Kidney capillary endothelial cell (primary cell): ENCODE data around the gene OTOP1.
"Not testable (repeated sequence)": the region's sequence is repeated elsewhere in the genome, so short reads cannot be mapped to it uniquely, and the experiment has no call there.

Experiments used
- DNase-seq: peaks from one replicate; pipeline ENCODE4 v3.0.0-alpha.2; 2018; ENCODE audit warnings: low spot score

Gene OTOP1, protein sequence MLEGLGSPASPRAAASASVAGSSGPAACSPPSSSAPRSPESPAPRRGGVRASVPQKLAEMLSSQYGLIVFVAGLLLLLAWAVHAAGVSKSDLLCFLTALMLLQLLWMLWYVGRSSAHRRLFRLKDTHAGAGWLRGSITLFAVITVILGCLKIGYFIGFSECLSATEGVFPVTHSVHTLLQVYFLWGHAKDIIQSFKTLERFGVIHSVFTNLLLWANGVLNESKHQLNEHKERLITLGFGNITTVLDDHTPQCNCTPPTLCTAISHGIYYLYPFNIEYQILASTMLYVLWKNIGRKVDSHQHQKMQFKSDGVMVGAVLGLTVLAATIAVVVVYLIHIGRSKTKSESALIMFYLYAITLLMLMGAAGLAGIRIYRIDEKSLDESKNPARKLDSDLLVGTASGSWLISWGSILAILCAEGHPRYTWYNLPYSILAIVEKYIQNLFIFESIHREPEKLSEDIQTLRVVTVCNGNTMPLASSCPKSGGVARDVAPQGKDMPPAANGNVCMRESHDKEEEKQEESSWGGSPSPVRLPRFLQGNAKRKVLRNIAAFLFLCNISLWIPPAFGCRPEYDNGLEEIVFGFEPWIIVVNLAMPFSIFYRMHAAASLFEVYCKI

DNA sequence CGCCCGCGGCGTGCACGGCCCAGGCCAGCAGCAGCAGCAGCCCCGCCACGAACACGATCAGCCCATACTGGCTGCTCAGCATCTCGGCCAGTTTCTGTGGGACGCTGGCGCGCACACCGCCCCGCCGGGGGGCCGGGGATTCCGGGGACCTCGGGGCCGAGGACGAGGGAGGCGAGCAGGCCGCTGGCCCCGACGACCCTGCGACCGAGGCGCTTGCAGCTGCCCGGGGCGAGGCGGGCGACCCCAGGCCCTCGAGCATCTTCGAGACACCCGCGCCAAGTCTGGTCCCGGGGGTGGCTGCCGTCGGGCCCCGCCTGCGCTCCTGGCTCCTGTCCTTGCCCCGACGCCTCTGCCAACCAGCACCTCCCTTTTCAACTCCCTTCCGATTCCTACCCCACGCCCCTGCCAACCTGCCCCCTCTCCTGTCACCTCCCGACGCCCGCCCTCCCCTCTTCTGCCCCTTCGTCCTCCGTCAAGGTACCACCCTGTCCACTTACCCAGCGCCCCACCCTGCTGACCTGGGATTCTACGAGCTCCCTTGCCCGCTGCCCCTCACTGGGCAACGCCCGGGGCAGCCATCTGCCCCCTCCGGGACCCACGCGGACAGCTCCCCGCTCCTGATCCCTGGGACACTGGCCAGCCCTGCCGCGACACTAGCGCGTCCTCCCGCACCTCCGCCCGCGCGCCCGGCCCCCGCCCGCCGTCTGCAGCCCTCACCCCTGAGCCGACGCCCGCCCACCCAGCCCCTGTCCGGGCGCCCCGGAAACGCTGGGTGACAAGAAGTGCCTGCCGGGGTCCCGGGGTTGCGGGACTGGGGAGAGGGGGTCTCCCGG lies at the start of gene OTOP1:
Gene OTOP1, minus strand, starts transcription at position 324 of the 833 bp plus-strand sequence. Its CDS starts 65 bp downstream, at position 259.
- no peak for DNase-seq

DNA sequence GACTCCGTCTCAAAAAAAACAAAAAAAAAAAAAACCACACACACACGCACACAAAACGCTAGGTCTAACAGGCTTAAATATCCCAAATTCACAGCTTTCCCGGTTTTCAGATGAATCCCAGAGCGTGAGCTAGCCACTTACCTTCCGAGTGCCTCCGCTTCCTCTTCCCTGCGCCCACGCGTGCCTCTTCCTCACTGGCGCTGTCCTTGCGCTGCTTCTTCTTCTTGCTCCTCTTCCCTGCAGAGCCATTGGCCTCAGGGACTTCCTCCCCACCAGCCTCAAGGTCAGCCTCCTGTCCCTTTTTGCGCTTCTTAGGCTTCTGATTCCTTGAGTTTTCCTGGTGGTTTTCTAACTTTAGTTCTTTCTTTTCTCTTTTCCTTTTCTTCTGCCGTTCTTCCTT lies 47.5 kb upstream of the OTOP1 start:
- DNase-seq, result no peak

DNA sequence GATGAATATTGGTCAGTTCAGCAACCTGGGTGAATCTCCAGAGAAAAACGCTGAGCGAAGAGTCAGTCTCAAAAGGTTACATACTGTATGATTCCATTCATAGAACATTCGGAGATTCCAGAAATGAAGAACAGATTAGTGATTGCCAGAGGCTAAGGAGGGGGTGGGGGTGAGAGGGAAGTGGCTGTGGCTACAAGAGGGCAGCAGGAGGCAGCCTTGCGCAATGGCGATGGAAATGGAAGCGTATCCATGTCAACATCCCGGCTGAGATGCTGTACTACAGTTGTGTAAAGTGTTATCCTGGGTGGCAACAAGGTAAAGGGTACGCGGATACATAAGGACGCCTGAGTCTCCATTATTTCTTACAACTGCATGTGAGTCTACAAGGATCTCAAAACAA lies 45.2 kb upstream of the OTOP1 start:
- DNase-seq, result no peak

DNA sequence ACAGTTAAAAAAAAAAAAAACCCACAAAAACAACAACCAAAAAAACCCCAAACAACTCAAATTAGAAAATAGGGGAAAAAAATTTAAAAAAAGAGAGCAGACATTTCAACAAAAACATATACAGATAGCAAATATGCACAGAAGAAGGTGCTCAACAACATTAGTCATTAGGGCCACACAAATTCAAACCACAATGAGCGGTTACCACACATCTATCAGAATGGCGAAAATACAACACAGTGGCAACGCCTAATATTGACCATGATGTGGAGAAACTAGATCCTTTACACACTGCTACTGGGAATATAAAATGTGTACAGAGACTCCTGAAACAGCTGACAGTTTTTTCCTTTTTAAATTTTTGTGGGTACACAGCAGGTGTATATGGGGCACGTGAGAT lies 43.8 kb upstream of the OTOP1 start:
- no peak for DNase-seq

DNA sequence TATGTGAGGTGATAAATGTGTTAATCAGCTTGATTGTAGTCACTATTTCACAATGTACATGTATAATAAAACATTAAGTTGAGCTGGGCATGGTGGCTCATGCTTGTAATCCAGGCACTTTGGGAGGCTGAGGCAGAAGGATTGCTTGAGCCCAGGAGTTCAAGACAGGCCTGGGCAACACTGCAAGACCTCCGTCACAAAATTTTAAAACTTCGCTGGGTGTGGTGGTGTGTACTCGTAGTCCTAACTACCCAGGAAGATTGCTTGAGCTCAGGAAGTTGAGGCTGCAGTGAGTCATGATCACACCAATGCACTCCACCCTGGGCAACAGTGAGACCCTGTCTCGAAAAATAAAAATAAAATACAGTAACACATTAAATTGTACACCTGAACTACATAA lies 43.1 kb upstream of the OTOP1 start:
- peak; percentile 59 for DNase-seq

DNA sequence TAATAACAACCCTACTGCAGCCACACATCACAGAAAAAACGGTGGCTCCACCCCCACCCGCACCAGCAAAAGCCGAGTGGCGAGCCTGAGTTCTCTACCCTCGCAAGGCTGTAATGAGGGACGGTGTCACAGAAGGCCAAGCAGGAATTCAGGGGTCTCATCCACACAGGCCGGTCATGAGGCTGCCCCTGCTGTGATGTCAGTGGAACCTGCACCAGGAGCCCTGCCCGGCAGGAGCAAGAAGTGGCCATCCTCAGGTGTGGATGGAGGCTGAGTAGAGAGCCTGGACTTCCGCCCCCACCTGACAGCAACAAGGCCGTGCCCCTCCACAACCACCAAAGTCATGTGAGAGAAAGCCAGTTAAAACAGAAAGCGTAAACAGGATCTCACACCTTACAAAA lies 42.6 kb upstream of the OTOP1 start:
- no peak for DNase-seq

DNA sequence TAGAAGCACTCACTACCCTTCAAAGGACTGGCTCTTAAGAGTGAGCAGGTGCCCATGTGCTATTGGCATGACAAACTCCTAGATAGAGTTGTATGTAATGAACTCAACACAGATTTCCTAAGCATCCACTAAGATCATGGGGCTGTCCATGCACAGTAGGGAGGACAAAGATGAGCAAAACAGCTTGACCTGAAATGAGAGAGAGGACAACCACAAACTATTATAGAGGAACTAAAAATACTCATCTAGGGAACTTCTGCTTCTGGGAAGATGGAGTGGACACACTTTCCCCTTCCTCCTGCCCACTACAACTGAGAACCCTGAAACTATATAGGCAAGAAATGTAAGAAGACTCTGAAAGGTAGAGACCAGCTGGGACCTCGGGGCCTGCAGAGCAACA lies 42.0 kb upstream of the OTOP1 start:
- DNase-seq, result no peak

DNA sequence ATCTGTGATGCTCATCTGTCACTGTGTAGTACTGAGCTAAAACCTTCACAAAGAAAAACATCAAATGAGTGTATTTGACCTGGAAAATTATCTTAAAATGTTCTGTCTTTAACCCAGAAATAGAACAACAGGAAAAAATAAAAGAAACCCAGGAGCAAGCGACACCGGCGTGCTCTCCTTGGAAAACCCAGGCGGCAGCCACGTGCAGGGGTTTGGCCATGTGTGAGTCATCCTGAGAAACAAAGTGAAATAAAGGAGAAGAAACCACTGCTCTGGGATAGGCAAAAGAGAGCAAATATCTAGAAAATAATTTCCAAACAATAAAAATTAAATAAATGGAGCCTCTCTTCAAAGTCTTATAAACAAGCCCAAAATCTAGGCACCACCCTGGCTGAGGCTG lies 41.3 kb upstream of the OTOP1 start:
- DNase-seq, result no peak

DNA sequence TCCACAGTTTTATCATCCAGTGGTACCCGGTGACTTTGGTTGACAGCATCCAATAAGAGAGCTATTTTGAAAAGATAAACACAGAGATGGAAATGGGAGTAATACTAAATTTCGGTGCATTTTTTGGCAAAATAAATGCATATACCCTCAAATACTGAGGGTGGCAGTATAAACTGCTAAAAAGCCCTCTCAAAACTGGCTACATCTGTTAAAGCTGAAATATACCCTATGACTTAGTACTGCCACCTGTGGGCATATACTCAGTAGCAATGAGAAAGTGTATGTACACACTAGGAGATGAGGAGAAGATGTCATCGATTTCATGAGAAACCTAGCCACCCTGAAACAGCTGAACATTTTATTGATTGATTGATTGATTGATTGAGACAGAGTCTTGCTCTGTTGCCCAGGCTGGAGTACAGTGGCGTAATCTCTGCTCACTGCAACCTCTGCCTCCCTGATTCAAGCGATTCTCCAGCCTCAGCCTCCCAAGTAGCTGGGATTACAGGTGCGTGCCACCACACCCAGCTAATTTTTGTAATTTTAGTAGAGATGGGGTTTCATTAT lies 33.5 kb upstream of the OTOP1 start:
- DNase-seq, result peak; percentile 37

DNA sequence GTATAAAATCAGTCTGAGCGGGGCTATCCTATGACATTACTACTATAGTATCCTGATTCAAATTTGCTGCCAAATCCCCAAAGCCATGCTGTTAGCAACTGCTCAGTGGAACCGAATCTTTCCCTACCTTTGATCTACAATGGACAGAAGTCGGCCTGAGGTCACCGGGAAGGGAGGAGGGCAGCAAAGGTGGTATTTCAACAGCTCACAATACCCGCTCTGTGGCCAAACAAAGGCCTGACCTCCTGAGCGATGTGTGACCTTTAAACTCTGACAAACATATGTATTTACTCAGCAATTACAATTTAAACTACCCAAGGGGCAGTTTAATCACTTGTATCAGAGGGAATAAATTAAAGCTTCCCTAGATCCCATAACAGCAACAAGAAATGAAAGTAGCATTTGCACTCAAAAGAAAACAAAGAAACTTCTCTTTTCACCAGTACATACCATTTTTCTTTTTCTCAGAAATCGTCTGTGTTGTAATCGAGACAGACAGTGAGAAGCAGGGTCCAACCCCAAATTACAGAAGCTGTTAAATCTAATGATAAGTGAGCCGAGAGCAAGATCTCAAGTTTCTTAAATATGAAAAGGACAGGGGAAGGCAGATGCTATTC lies 32.9 kb upstream of the OTOP1 start:
- no peak for DNase-seq

DNA sequence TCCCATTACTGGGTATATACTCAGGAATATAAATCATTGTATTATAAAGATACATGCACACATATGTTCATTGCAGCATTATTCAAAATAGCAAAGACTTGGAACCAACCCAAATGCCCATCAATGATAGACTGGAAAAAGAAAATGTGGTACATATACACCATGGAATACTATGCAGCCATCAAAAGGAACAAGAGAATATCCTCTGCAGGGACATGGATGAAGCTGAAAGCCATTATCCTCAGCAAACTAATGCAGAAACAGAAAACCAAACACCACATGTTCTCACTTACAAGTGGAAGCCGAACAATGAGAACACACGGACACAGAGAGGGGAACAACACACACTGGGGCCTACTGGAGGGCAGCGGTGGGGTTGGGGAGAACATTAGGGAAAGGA lies 31.0 kb upstream of the OTOP1 start:
- not testable (repeated sequence) for DNase-seq

DNA sequence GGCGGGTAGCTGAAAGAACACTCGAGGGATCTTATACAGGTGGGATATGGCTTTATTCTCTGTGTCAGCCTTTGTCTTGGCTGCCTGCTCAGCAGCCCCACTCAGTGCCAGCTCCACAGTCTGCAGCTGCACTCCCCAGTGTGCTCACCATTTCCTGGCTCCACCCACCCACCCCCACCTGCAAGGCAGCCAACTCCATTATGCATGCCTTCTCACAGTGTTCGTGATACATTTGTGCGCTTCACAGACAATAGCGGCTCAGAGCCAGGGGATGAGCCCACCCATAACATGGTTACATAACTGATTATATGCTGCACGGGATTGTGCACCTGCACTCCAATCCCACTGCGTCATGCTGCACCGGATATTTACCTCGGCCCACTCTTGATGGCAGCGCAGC lies 30.1 kb upstream of the OTOP1 start:
- DNase-seq, result no peak

DNA sequence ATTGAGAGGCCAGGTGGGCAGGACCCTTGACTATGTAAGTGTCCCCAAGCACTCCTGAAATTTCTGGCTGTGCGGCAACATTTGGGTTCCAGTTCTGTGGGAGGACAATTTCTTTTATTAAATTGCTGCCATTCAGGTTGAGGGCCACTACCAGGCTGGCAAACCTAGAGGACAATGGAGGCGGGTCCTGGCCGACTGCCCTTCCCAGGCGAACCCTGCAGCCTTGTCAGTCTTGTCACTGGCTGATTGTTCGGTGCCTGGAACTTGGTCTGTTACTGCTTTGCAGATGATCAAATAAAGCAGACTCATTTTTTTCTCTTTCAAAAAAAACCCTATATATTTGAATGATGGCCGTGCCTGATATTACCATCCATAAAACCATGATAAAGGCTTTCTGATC lies 27.9 kb upstream of the OTOP1 start:
- DNase-seq, result no peak

DNA sequence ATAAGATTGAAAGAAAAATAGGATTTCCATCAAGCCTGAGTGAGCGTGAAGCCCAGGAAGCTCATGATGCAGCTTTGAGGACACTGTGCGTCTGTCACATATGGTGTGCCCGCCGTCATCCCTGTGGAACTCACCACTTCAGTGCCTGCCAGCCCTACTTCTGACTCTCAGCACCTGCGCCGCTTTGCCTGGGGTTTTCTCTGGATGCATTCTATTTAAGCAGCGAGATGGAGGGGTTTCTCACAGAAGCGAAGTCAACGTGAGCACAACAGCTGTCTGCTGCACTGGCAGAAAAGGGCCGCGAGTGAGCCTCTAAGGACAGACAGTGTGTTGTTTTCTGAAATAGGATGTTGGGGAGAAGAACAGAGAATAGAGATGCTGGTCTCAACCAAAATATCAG lies 27.5 kb upstream of the OTOP1 start:
- no peak for DNase-seq

DNA sequence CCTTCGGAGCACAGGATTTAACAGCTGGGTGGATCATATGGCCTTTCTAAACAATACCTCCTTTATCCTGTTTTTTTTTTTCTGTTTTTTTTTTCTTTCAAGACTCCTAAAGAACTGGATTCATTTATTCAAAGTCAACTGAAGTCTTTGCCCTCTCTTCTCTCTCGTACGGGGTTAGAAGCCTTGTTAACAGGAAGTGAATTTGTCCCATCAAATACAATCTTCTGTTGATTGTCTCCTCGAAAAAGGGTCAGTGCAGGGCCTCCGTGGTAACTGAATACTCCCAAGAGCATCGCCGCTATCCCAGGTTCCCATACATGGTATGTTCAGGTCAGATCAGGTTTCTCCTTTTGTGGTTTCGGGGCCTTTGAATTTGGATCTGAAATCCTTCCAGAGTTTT lies 23.1 kb upstream of the OTOP1 start:
- no peak for DNase-seq

DNA sequence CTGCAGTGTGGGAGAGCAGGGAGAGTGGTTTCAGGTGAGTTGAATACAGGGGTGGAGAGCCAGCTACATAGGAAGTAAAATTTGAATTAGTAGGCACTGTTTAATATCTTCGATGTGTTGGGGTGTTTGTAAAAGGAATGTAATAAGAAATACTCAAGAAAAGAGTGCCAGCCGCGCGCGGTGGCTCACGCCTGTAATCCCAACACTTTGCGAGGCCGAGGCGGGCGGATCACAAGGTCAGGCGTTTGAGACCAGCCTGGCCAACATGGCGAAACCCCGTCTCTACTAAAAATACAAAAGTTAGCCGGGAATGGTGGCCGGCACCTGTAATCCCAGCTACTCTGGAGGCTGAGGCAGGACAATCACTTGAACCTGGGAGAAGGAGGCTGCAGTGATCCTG lies 22.6 kb upstream of the OTOP1 start:
- not testable (repeated sequence) for DNase-seq

DNA sequence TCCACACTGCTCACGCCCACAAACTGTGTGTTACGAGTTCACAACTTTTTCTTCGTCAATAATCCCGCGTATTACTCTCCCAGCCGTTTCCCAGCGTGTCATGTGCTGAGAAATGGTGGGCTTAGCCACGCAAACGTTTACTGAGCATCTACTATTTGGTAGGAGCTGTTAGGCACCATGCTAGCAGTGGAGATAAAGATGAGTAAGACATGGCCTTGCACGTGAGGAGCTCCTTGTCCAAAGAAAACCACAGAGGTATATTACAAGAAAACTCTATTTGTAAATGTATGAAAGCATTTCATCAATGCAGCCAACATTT lies 22.1 kb upstream of the OTOP1 start:
- no peak for DNase-seq

DNA sequence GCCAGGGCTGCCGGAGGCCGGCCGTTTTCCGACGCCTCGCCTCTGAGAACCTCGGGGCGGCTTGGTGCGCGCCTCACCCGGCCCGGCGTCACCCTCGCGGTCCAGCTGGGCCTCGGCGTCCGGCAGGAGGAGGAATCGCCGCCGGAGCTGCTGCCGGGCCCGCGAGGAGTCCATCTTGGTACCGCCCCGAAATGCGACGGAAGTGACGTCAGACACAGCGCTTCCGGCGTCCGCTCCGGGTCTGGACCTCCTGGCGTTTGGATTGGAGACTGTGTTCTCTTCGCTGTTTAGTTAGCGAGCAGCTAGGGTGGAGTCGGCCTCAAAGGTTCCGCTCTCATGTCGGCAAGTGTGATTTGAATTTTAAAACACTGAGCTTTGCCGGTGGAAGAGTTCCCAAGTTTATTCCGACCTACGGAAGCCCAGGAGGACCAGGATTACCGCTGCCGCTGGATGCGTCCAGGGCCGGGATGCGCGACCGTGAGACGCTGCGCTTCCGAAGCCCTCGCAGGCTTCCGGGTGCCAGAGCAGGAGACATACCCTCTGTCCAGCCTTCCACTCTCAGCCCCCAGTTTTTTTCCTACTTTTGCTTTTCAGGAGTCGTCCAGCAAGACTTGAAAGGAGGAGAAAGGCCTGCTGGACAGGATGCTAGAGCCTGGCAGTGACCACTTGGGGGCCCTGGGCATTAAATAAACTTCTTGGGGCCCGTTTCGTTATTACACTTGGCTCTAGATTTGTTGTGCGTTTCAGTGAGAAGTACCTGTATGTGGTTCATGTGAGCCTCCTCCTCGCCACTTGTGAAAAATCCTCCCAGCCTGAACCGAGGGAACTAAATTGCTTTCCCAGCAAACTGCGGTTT lies 21.5 kb upstream of the OTOP1 start, which contains the start of gene TMEM128:
Gene TMEM128, minus strand, starts transcription at position 195 of the 856 bp plus-strand sequence. Its CDS starts 21 bp downstream, at position 174.
- DNase-seq, result peak; percentile 90

DNA sequence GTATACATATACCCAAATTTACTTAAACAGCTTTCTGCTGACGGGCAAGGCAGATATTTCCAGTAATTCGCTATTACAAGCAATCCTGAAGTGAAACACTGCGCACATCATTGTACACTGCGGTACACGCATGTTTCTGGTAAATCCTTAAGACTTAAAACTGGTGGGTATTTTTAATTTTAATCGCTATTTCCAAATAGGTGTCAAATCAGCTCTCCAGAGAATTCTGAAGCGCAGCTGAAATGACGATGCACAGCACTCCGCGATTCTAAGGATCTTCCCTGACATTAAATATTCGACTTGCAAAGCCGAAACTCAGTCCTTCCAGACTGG lies 20.9 kb upstream of the OTOP1 start:
- DNase-seq, result peak; percentile 23

DNA sequence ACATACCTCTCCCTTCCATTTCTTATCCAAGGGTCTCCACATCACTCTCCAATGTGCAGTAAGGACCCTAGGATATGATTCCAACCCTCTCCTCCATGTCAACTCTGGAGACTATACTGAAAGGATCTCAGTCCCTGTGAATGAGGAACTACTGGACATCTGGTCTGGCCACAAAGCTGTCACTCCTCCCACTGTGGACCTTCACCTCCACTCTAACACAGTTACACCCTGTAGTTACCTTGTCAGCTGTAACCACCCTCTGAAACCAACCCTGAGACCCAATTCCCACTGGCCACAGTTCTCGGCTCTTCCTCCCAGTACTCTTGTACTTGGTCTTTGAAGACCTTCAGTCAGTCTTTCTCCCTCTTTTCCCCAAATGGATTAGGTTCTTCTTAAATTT lies 18.4 kb upstream of the OTOP1 start:
- DNase-seq, result no peak

DNA sequence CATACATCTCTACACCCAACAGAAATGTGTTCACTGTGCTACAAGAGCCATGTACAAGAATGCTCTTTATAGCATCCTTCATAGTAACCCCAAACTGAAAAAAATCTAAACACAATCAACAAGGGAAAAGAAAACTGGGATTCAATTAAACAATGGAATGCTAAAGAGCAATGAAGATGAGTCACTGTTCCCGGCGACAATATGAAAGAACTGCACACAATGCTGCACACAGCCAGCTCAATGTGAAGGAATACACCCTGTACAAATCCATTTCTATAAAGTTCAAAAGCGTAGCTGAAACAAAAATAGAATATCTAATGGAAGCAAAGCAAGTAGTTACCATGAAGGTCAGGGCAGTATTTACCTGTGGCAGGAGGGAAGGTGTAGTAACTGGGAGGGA lies 12.8 kb upstream of the OTOP1 start:
- DNase-seq, result not testable (repeated sequence)
